Calu3 (cell line): Measurements from ENCODE around the gene NOL9. TPM values are rescaled to one million over a fixed set of nuclear protein-coding genes. Genes with fewer than 3 reads are reported as not detected.

Experiments used
- BruUV-seq: library from RNA; stranded (reverse); fragments of 400-500 nt; replicated peaks from 2 replicates; lab custom pipeline; 2021; lab: Mats Ljungman, UMichigan
- CTCF ChIA-PET: fragments of 300-600 bp; sonication (Branson Sonifier 250); formaldehyde crosslinking; loops from one replicate; lab custom pipeline; 2022; ENCODE audit warnings: antibody characterized with exemption; lab: Charles Lee
- DNase-seq: peaks from one replicate; pipeline ENCODE4 v3.0.0; 2022
- H3K27ac Mint-ChIP-seq: one replicate; pipeline ENCODE4 v1.8.0; 2022; ENCODE audit warnings: mixed read lengths; ENCODE audit not compliant: unreplicated experiment
- H3K27me3 Mint-ChIP-seq: one replicate; pipeline ENCODE4 v1.8.0; 2022; ENCODE audit warnings: mixed read lengths; ENCODE audit not compliant: unreplicated experiment
- H3K36me3 Mint-ChIP-seq: one replicate; pipeline ENCODE4 v1.8.0; 2022; ENCODE audit warnings: mild to moderate bottlenecking, moderate library complexity, mixed read lengths; ENCODE audit not compliant: insufficient read depth, unreplicated experiment
- H3K4me1 Mint-ChIP-seq: one replicate; pipeline ENCODE4 v1.8.0; 2022; ENCODE audit warnings: mild to moderate bottlenecking, low read depth, mixed read lengths; ENCODE audit not compliant: unreplicated experiment
- H3K4me3 Mint-ChIP-seq: one replicate; pipeline ENCODE4 v1.8.0; 2022; ENCODE audit warnings: mild to moderate bottlenecking, low read depth, moderate library complexity, mixed read lengths; ENCODE audit not compliant: unreplicated experiment
- H3K9me3 Mint-ChIP-seq: one replicate; pipeline ENCODE4 v1.8.0; 2022; ENCODE audit warnings: low read depth, mixed read lengths; ENCODE audit not compliant: unreplicated experiment
- intact Hi-C: fragments of 100-400 bp; cut with micrococcal nuclease; formaldehyde crosslinking; loops from one replicate; pipeline ENCODE4 v1.10.0; 2022; ENCODE audit not compliant: unreplicated experiment
- total RNA-seq: library from RNA; stranded (reverse); gene quantifications from 2 replicates; pipeline ENCODE4 v1.2.3, GENCODE V29; 2022
- TF ChIP-seq, protein P1 (sequence below): fragments of 200-600 bp; IDR thresholded peaks from one replicate; pipeline ENCODE4 v1.8.0; 2022; ENCODE audit warnings: antibody characterized with exemption; ENCODE audit not compliant: unreplicated experiment

The NOL9 gene
- total RNA-seq, 1 experiment from 2014 or later: 30.4 TPM

DNA sequence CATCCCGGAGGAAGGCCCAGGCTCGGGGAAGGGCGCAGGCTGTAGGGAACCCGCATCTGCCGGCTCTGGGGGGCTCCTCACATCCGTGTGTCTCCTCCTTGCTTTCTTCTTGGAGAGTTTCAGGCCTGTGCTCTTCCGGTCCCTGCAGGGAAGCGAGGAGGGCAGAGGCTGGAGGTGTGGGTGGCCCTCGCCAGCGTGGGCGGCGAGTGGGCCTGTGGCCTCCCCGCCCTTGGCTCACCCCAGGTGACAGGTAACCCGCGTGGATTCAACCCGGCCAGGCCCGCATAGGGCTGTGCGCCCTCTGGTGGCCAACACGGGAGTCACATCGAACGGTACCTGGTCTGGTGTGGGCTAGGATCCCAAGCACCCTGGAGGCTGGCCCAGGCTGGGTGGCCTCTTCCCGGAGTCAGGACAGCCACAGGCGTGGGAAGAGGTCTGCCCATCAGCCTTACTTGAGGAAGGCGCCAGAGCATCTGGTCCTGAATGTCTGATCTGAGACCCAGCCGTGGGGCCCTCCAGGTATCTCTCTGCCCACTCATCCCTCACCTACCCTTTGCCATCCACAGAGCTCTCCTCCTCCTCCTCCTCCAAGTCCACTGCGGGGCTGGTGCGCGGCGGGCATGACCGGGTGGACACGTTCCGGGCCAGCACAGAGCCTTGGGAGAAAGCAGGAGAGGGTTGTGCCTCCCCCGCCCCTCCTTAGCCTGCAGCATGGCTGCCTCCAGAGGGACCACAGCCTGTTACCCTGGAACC, 78.8 kb downstream of the NOL9 start:
- Mint-ChIP-seq H3K4me3 (no peak overlapping the region), H3K36me3 (peaks cover 23% of the 10 kb centered on the region), H3K9me3 (no peaks in the 10 kb centered on the region), H3K27ac (no peak overlapping the region), H3K27me3 (no peaks in the 10 kb centered on the region), H3K4me1 (peaks cover 10% of the 10 kb centered on the region)
- TF ChIP-seq, protein P1, sequence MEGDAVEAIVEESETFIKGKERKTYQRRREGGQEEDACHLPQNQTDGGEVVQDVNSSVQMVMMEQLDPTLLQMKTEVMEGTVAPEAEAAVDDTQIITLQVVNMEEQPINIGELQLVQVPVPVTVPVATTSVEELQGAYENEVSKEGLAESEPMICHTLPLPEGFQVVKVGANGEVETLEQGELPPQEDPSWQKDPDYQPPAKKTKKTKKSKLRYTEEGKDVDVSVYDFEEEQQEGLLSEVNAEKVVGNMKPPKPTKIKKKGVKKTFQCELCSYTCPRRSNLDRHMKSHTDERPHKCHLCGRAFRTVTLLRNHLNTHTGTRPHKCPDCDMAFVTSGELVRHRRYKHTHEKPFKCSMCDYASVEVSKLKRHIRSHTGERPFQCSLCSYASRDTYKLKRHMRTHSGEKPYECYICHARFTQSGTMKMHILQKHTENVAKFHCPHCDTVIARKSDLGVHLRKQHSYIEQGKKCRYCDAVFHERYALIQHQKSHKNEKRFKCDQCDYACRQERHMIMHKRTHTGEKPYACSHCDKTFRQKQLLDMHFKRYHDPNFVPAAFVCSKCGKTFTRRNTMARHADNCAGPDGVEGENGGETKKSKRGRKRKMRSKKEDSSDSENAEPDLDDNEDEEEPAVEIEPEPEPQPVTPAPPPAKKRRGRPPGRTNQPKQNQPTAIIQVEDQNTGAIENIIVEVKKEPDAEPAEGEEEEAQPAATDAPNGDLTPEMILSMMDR: peak; percentile 75
- CTCF ChIA-PET: no interaction called here
- no TSS peak for BruUV-seq
- DNase-seq: peak; percentile 67
- intact Hi-C loops: no loop called here

DNA sequence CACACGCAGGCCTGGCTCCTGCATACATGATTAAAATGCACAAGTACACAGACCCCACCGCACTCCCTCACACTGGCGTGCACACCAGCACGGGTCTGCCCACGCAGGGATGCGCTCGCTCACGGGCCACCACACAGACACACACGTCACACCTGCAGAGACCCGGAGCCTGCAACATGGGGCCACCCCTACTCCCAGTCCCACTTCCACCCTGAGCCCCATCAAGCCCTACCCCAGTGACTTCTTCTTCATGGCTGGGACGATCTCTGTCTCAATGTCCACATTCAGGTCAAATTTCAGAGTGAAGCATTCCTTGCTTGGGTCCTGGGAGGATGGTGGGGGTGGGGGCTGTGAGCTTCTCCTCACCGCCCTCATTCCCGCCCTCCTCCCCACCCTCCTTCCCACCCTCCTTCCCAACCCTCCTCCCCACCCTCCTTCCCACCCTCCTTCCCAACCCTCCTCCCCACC, 79.5 kb downstream of the NOL9 start:
- CTCF ChIA-PET: interaction anchor here (0.6 to 1.2 kb wide), 2 partner anchors 9 to 226 kb away, joined by 3 read pairs; no protein-coding TSS in a partner anchor
- intact Hi-C loops: no loop called here
- peaks cover 23% of the 10 kb centered on the region for H3K36me3 Mint-ChIP-seq
- no TSS peak for BruUV-seq
- TF ChIP-seq, protein P1: no peak
- no peak for DNase-seq
- no peak overlapping the region for H3K27ac Mint-ChIP-seq
- peaks cover 10% of the 10 kb centered on the region for H3K4me1 Mint-ChIP-seq
- no peaks in the 10 kb centered on the region for H3K27me3 Mint-ChIP-seq
- H3K9me3 Mint-ChIP-seq: no peaks in the 10 kb centered on the region
- H3K4me3 Mint-ChIP-seq: no peak overlapping the region

DNA sequence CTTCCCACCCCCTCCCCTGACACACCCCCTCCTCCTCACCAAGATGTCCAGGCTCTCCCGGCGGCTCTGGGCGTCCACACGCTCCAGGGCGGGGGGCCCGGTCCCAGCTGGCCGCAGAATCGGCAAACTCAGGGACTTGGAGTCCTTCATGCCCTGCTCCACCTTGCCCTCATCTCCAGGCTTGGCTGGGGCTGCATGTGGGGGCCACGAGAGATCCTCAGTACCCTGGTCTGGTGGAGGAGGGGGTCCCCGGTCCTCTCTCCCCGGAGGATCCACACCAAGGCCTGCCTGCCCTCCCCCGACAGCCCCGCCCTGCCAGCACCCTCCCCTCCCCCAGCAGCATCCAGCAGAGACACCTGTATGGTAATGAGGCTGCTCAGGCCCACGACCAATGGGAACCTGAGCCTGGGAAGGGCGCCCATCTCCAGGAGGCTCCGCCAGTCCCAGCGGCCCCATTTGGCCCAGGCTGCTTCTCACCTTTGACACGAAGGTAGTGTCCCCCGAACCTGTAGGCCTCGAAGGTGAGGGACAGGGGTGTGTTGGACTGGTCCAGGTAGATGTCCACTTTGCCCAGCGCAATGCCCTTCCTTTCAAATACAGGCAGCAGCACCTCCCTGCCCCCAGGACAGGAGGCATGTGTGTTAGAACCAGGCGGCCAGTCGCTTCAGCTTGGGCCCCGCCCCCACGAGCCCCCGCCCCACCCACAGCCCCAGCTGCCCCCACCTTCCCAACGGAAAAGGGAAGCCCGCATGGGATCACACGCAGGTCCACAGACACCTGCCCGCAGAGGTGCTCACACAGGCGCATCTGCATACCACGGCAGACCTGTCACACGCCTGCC, 80.1 kb downstream of the NOL9 start:
- no peak for DNase-seq
- BruUV-seq: no TSS peak
- Mint-ChIP-seq H3K27ac (no peak overlapping the region), H3K9me3 (no peaks in the 10 kb centered on the region), H3K4me1 (peaks cover 10% of the 10 kb centered on the region), H3K4me3 (no peak overlapping the region), H3K27me3 (no peaks in the 10 kb centered on the region), H3K36me3 (peaks cover 23% of the 10 kb centered on the region)
- TF ChIP-seq, protein P1: no peak
- CTCF ChIA-PET: interaction anchor here (0.6 to 1.2 kb wide), 2 partner anchors 10 to 225 kb away, joined by 3 read pairs; no protein-coding TSS in a partner anchor
- intact Hi-C loops: no loop called here

DNA sequence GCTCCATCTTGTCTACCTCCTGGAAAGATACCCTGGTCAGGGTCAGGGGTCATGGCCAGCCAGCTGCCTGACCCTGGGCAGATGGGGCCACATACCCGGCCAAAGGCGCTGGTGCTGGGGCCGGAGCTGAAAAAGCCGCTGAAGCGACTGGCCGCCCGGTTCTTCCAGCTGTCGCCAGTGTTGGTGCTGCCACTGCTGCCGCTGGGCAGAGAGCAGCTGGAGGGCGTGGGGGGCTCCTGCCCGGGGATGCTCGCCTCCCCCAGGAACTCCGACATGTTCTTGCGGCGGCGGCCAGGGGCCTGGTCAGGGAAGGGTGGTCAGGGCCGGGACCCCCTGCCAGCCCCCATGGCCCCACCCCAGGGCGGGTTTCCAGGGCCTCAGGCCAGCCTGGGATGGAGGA, 81.2 kb downstream of the NOL9 start:
- CTCF ChIA-PET: interaction anchor here (1.8 kb wide), 1 partner anchor 10 kb away, joined by 4 read pairs; no protein-coding TSS in a partner anchor

More for the DNA sequence above, 81.2 kb downstream of the NOL9 start:
- intact Hi-C loops: no loop called here
- Mint-ChIP-seq H3K4me3 (no peak overlapping the region), H3K27ac (no peak overlapping the region), H3K36me3 (peaks cover 23% of the 10 kb centered on the region), H3K9me3 (no peaks in the 10 kb centered on the region), H3K4me1 (peaks cover 10% of the 10 kb centered on the region), H3K27me3 (no peaks in the 10 kb centered on the region)
- no TSS peak for BruUV-seq
- no peak for DNase-seq
- TF ChIP-seq, protein P1: no peak
